HG03442 (cell line): ENCODE results near the gene FARP1.

Experiments
- ATAC-seq: cut with Tn5 transposase; IDR thresholded peaks from one replicate; pipeline ENCODE4 v1.9.1; 2021; ENCODE audit warnings: mild to moderate bottlenecking, moderate library complexity; ENCODE audit not compliant: unreplicated experiment

The FARP1 gene

GRCh38 chr13:98300956-98301641 is 158.2 kb downstream of the FARP1 start:
- no peak for ATAC-seq

DNA sequence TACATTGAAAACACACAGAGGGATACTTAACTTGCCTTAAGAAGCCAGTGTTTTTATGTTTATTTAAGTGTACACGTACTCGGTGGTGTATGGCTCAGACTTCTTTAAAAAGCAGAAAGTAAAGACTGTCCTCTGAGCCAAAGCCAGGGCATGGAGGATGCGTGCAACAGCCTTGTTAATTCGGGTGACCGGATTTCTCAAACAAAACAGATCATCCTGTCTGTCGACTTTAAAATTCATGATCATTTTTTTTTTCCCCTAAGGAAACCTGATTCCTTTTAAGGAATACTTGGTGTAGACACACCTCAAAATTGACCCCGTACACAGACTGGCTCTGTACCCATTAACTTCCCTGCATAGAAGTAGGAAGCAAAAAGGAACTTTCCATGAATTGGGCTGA is 158.8 kb downstream of the FARP1 start:
- no peak for ATAC-seq

DNA sequence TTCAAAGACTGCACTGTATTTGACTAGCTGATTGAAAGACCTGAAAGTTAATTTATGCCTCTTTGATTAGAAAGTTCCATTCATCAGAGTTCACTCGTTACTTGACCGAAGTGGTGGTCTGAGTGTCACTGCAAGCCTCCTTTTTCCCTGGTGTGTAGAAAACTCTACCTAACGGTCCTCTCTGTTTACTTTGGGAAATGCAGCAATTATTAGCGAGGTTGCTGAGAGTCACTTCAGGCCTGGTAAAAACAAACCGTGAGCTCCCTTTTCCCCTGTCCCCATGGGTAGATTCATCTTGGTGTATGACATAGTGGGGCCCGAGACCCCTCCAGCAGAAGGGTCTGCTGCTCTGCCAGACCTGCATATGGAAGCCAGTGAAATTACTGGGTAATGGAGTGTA is 161.0 kb downstream of the FARP1 start:
- no peak for ATAC-seq

- ATAC-seq, result no peak
Observed at GRCh38 chr13:98305670-98306069, 162.8 kb downstream of the FARP1 start.

DNA sequence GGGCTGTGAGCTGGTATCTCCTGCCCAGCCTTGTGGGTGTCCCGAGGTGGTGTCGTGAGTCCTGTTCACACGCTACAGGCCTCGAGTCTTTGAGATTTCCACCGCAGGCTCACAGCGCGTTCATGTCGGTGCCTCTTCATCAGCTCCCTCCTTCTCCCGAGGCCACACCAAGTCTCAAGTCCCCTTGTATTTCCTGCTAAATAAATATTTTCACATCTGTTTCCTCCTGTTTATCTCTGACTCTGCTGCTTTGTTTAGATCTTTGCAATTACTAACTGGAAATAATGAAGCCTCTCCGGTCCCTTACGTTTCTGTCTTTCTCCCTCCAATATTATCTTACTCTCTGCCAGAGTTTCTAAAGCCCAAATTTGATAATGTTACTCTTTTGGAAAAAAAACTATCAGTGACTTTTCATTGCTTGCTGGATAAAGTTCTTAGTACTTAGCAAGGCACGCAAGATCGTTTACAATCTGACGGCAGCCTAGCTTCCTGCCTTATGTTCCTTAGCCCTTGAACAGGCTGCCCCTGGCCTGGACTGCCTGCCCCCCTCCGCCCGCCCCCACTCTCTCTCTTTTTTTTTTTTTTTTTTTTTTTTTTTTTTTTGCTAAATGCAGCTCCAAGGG is 164.7 kb downstream of the FARP1 start:
- ATAC-seq, result no peak

DNA sequence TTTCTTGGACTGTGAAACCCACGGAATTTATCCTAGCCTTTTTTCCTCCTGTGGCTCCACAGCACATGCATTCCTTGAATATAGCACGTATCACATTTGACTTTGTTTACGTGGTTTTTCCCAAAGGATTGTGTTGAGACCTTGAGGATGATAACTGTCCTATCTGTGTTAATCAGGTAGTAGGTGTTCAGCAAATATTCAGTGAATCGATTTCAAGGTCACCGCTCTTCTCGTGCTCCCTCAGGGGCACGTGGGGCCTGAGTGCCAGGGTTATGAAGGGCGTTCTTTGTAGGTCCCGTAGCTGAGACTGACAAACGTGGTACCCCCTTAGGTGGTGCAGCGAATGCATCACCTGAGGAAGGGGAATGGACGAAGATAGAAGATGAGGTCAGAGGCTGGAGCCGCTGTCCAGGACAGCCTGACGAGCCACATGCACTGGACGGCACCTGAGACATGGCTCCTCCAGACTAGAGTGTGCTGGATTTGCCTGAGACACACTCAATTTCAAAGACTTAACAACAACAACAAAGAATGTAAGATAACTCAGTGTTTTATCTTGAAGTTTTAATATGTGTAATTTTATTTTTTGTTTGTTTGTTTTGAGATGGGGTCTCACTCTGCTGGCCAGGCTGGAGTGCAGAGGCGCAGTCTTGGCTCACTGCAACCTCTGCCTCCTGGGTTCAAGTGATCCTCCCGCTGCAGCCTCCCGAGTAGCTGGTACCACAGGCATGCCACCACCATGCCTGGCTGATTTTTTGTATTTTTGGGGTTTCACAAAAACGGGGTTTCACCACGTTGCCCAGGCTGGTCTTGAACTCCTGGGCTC is 165.4 kb downstream of the FARP1 start:
- ATAC-seq, result no peak

- no peak for ATAC-seq
Observed at GRCh38 chr13:98309569-98310335, 166.9 kb downstream of the FARP1 start.

GRCh38 chr13:98310485-98311199 is 167.7 kb downstream of the FARP1 start:
- ATAC-seq, result no peak

GRCh38 chr13:98311200-98311548 is 168.3 kb downstream of the FARP1 start:
- ATAC-seq, result no peak

DNA sequence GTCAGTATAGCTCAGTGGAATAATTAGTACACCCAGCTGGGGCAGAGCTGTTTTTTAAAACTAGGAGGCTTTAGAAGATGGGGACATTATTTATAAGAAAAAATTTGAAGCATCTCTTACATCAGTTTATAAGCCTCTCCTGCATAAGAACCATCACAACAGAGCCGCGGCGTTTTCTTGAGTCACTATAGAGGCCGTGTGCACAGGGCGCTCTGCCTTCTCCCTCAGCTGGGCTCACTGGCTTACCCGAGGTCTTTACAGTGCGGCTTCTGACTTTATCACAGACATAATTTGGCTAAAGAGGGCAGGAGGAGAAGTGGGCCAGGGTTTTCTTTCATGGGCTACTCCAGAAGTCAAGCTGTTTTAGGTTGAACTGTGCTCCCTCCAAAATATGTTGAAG is 169.7 kb downstream of the FARP1 start:
- no peak for ATAC-seq

DNA sequence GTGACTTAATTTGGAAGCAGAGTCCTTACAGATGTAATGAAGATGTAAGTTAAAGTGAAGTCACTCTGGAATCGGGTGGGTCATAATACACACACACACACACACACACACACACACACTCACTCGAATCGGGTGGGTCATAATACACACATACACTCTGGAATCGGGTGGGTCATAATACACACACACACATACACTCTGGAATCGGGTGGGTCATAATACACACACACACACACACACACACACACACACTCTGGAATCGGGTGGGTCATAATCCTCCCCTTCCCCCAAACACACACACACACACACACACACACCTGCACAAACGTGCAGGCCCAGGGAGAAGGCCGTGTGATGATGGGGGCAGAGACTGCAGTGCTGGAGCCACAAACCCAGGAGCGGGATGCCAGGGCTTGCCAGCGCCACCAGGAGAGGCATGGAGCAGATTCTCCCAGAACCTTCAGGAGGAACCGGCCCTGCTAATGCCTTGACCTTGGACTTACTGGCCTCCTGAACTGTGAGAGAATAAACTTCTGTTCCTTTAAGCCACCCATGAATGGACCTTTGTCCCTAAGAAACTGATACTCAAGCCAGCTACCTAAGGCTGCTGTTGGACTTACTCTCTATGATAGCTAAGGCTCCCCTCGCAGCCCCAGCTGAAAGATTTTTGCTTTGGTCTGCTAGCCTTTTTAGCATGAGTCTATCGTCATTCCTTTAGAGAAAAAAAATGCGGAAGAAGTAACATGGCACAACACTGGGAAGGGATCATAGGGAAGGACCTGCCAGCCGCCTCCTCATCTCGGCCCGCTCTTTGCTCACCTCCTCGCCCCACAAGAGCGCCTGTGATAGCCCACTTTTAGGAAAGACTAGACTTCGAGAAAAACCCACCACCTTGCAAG is 170.4 kb downstream of the FARP1 start:
- ATAC-seq, result no peak

DNA sequence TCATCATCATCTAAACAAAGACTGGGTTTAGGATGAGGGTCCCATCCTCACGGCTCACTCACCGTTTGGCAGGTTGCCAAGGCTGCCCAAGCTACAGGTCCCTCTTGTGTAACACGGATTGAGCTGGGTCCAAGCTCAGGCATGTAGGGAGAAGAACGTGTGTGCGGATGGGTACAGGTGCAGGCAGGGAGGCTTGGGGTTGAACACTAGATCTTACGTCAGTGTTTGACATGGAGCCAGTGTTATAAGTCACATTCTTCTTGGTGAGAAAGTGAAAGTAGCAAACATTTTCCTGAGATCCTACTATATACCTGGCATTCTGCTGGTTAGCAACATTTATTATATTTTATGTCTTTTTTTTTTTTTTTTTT is 171.0 kb downstream of the FARP1 start:
- no peak for ATAC-seq

- ATAC-seq, result no peak
Observed at GRCh38 chr13:98315466-98315865, 172.6 kb downstream of the FARP1 start.

DNA sequence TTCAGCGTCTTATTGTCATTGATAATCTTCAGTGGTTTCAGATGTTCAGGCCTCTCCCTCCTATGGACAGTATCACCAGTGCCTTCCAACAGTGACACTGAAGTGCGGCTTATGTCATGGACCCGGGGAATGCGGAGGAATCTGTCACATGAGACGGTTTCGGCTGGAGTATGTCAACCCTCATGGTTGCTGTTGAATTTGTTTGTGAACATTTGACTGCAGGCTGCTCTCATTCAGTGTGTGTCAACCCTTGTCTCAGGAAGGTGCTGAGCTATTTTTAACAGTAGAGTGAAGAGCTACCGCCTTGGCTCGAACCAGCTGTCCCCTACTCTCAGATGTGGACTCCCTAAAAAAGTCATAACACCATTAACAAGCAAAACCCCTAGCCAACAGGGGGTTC is 173.0 kb downstream of the FARP1 start:
- no peak for ATAC-seq

DNA sequence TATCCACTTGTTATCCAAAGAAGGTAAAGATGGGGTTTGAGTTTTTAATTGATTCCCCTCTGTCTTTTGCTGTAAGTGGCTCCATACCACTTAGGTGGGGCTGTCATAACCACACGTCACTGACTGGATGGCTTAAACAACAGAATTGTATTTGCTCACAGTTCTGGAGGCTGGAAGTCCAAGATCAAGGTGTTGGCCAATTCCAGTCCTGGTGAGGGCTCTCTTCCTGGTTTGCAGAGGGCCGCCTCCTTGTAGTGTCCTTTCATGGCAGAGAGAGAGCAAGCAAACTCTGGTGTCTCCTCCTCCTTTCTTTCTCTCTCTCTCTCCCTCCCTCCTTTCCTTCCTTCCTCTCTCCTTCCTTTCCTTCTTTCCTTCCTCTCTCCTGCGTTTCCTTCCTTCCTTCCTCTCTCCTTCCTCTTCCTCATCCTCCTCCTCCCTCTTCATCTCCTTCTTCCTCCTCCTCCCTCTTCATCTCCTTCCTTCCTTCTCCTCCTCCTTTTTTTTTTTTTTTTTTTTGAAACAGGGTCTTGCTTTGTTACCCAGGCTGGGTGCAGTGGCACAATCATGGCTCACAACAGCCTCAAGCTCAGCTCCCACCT is 174.8 kb downstream of the FARP1 start:
- no peak for ATAC-seq

- ATAC-seq, result no peak
Observed at GRCh38 chr13:98318263-98318878, 175.5 kb downstream of the FARP1 start.

GRCh38 chr13:98320561-98321105 is 177.7 kb downstream of the FARP1 start:
- ATAC-seq, result no peak

DNA sequence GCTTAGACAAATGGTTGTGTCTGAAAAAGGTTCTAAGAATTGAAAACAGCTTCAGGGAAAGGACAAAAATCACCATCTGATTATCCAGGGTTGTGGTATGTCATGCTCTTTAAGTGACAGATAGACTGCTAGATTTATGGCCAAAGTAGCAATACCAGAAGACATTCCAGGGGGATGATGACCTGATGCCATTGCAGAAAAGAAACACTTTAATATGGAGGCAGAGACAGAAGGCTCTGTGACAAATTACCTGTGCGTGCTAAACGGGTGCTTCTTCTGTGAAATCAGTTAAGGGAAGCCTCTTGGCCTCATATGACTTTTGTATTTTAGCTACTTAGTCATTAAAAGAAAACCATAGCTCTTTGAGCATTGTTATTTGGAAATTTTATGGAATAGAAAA is 178.5 kb downstream of the FARP1 start:
- no peak for ATAC-seq
